ENCODE measurements around the gene PRM3.

The PRM3 gene, protein sequence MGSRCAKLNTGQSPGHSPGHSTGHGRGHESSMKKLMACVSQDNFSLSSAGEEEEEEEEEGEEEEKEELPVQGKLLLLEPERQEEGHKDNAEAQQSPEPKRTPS

DNA sequence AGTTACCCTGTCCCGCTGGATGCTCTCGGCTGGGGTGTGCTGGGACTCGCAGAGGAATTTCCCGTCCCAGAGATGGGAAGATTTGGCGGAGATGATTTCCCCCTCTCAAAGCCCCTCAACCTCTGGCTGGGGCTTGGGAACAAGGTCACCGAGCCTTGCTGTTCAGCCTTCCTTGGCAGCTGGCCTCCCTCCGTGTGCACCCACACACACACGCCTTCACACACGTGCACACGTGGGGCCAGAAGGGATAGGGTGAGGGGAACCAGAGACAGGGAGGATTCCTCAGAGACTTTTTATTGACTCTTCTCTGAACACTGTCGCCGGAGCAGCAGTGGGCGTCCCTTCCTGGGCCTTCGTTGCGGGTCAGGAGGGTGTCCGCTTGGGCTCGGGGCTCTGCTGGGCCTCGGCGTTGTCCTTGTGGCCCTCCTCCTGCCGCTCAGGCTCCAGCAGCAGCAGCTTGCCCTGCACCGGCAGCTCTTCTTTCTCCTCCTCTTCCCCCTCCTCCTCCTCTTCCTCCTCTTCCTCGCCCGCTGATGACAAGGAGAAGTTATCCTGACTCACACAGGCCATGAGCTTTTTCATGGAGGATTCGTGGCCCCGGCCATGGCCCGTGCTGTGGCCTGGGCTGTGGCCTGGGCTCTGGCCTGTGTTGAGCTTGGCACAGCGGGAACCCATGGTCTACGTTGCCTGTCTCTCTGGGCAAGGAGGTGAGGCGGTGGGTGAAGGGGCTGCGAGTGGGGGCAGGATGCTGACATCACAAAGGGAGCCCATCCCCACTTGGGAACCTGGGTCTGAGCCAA lies at the start of gene PRM3:
Gene PRM3, minus strand, starts transcription at position 709 of the 800 bp plus-strand sequence. Its CDS starts 34 bp downstream, at position 675.
- DNase-seq, result no peak

DNA sequence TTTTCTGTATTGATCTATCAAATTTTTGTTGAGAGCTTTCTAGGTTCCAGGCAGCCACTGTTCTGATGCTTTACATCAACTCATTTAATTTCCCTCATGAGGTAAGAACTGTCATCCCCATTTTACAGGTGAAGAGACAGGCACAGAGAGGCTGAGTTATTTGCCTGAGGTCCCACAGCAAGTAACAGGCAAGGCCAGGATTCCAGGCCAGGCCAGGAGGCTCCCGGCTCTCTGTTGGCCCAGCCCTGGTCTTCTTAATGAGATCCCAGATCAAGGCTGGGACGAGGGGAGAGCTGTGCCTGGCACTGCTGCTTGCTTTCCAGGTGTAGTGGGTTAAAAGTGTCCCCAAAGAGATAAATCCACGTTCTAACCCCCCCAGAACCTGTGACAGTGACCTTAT lies 49.4 kb upstream of the PRM3 start:
- no peak for DNase-seq

DNA sequence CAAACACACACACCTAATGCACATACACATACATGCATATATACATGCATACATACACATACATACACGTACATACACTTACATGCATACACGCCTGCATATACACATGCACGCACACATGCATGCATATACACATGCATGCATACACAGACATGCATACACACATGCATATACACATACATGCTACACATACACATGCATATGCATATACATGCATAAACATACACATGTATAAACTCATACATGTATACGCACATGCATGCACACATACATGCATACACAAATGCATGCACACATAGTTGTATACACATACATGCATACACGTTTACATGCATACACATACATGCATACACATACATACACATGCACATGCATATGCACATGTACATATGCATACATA lies 48.2 kb upstream of the PRM3 start:
- no peak for DNase-seq

DNA sequence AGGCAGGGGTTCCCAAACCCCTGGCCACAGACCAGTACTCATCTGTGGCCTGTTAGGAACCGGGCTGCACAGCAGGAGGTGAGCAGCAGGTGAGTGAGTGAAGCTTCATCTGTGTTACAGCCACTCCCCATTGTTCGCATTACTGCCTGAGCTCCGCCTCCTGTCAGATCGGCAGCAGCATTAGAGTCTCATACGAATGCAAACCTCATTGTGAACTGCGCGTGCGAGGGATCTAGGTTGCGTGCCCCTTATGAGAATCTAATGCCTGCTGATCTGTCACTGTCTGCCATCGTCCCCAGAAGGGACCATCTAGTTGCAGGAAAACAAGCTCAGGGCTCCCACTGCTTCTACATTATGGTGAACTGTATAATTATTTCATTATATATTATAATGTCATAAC lies 46.7 kb upstream of the PRM3 start:
- DNase-seq, result peak; percentile 47

DNA sequence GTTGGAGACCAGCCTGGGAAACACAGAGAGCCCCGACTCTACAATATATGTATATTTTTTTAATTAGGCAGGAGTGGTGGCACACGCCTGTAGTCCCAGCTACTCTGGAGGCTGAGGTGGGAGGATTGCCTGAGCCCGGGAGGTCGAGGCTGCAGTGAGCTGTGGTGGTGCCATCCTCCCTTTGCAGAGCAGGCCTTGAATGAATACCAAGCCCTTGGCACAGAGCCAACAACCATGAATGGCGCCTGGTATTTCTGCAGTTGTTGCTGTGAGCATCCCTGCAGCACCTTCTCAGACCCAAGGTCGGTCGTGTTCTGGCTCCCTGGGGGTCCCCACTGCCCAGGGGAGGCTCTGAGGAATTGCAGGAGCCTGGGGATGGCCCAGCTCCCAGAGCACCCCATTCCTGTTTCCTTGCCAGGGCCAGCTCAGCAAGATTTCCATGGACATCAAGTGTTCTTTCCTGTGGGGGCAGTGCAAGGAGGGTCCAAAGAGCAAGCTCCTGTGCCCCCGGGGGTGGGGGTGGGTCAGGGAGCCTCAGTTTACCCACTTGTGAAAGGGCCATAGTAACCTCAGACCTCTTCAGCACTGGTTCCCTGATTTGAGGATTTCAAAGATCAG lies 46.2 kb upstream of the PRM3 start:
- peak; percentile 60 for DNase-seq

DNA sequence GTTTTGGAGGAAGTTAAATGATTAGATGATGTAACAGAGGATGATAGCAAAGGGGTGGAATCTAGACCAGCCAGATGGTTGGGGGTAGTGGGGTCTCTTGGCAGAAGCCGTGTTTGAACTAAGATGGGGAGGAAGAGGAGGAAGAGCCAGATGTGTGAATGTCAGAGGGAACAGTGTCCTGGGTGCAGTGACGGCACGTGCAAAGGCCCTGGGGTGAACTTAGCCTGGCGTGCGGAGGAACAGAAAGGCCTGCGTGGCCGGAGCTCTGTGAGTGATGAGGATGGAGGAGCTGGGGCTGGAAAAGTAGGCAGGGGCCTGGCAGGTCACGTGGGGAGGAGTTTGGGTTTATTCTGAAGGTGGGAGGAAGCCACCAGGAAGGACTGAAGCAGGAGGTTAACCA lies 45.4 kb upstream of the PRM3 start:
- no peak for DNase-seq

DNA sequence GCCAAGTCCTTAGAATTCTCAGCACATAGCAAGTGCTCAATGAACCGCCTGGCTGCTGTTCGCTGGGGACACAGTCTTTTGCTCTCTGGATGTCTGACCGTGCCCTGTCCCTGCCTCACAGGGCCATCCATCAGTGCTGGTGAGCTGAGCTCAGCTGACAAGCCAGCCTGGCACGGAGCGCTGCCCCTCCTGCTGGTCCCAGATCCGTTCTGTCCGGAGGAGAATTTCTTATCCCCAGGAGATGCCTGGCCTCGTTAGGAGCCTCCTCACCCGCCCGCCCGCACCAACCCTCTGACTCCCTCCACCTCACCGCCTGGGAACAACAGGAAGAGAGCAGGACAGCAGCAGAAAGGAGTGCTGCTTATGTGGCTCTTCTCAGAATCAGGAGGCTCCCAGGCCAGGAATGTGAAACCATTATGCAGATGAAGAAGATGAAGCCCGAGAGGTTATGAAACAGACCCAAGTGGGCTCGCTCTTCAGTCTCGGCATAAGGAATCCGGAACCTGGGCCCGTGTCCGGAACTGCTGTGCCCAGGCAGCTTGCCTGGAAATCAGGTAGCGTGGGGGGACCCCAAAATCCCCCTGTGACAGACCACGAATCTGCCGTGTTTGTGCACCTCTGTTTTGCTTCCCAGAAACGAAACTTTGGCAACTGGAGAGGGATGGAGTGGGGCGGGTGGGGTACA lies 43.0 kb upstream of the PRM3 start:
- no peak for DNase-seq

DNA sequence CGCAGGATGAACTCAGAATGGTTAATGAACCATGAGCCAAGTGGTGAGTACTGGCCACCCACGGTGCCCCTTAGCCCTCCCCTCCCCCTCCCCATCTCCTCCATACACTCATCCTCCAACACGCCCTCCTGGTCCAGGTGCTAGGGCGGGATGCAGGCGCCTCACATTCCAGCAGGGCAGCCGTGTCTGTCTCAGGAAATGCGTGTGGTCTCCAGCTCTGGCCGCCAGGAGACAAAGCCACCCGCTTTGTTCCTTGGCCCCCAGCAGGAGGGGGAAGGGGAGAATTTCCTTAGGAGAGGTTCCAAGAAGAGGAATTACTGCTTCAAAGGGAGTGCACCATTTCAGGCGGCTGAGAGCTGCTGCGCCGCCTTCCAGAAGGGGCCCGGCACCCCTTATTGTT lies 42.1 kb upstream of the PRM3 start:
- no peak for DNase-seq

DNA sequence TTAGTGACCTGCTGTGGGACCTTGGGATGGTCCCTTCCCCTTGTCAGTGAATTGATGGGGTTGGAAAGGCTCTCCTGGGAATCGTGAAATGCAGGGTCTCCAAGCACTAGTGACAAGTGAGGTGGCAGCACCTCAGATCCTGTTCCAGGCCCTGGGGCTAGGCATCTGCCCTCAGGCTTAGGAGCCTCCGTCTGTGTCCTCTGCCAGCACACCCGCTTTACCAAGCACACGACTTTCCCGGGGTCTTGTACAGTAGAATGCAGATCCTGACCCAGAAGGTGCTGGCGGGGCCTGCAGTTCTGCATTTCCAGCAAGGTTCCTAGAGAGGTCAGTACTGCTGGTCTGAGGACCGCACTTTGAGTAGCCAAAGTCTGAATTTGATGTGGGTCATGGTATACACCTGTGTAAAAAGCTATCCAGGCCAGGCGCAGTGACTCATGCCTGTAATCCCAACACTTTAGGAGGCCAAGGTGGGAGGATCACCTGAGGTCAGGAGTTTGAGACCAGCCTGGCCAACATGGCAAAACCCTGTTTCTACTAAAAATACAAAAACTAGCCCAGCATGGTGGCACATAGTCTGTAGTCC lies 41.0 kb upstream of the PRM3 start:
- no peak for DNase-seq

DNA sequence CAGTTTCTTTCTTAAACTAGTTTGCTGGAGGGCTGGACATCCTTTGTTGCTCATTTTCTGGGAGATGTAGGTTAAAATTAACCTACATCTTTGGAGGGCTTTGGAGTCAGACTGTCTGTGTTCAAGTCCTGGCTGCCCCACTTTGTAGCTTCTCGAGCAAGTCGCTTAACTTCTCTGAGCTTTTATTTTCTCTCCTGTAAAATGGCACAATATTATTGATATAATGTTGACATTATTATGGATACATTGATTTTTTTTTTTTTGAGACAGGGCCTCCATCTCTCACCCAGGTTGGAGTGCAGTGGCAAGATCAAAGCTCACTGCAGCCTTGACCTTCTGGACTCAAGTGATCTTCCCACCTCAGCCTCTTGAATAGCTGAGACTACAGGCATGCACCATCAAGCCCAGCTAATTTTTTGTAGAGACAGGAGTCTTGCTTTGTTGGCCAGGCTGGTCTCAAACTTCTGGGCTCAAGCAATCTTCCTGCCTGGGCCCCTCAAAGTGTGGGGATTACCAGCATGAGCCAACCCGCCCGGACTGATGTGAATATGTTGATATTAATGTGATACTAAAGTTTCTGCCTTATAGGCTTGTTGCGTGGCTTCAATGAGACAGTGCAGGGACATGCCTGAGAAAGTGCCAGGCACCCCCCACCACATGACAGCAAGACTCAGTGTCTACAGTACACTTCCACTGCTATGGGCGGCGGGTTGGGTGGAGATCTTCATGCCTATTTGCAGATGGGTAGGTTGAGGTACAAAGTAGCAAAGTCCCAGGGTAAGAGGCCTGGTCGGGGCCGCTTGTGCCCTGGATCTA lies 40.3 kb upstream of the PRM3 start:
- no peak for DNase-seq

DNA sequence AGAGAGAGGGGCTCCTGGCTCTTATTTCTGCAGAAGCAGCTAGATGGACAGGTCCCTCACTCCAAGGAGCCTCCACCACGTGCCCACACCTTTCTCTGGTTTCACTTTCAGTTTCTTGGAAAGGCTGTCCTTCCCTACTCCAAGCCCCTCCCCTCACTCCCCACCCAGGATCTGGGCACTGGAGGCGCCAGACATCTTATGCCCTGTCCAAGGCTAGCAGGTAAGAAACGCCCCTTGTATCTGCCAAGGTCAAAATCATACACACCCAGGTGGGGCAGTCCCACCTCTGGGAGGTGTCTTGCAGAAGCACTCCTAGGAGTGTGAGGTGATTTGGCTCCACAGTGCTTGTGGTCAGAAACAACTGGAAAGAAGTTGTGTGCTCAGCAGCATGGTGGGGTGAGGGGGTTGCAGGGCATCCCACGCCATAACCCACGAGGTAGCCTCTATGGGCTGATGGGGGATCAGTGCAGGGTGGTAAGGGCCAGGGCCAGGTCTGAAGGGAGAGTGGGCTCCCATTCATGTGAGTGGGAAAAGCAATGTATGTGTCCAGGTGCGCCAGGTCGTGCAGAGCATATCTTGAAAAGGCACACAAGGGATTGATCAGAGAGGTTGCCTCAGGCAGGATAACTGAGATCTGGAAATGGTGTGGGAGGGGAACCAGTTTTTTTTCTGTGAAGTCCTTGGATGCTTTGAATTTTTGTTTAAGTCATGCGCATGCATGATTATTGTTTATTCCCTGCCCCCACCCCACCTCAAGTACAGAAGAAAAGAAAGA lies 39.5 kb upstream of the PRM3 start:
- peak; percentile 41 for DNase-seq

DNA sequence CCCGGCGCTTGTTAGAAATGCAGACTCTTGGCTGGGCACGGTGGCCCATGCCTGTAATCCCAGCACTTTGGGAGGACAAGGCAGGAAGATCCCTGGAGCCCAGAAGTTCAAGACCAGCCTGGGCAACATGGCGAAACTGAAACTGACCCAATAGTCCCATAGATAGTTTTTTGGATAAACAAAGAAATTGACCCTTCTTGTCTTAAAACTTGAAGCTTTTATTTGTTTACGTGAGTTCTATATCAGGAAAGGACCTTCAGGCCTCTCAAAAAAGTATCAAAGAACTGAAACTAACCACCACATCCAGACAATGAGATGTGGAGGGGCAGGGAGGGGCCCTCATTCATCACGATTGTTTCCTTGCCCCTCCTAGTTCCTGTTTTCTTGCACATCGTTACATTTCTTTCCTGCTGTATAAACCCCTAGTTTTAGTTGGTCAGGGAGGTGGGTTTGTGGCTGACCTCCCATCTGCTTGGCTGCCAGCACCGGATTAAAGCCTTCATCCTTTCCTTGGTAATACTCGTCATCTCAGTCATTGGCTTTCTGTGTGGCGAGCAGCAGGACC lies 37.6 kb upstream of the PRM3 start:
- DNase-seq, result no peak

DNA sequence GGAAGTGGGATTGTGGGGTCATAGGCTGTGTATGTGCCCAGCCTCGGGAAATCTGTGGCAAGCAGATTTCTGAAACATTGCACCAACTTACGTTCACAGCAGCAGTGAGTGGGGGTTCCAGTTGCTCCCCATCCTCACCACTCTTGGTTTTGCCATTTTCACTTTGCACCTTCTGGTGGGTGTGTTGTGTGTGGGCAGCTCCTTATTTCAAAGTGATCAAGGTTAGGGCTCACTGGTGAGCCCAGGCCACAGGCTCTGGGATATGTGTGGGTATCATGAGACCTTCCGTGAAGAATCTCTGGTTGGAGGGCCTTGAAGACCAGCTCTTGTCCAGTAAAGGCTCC lies 37.2 kb upstream of the PRM3 start:
- no peak for DNase-seq

DNA sequence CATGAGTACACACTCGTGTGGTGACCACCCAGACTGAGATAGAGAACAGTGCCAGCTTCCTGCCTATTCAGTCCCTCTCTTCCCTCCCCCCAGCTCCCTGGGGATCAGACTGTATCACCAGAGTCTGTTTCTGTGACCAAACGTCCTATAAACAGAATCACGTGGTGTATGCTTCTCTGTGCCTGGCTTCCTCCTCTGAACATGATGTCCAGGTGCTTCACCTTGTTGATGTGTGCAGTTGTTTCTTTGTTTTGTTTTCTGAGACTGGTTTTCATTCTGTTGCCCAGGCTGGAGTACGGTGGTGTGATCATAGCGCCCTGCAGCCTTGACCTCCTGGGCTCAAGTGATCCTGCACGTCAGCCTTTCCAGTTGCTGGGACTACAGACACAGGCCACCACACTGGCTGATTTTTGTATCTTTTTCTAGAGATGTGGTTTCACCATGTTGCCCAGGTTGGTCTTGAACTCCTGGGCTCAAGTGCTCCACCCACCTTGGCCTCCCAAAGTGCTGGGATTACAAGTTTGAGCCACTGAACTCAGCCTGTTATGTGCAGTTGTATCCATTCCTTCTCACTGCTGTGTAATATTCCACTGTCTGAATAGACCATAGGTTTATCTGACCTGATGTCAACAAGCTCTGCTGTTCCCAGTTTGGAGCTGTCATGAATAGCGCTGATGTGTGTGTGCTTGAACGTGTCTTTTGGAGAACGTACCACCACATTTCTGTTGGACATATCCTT lies 36.6 kb upstream of the PRM3 start:
- peak; percentile 61 for DNase-seq

DNA sequence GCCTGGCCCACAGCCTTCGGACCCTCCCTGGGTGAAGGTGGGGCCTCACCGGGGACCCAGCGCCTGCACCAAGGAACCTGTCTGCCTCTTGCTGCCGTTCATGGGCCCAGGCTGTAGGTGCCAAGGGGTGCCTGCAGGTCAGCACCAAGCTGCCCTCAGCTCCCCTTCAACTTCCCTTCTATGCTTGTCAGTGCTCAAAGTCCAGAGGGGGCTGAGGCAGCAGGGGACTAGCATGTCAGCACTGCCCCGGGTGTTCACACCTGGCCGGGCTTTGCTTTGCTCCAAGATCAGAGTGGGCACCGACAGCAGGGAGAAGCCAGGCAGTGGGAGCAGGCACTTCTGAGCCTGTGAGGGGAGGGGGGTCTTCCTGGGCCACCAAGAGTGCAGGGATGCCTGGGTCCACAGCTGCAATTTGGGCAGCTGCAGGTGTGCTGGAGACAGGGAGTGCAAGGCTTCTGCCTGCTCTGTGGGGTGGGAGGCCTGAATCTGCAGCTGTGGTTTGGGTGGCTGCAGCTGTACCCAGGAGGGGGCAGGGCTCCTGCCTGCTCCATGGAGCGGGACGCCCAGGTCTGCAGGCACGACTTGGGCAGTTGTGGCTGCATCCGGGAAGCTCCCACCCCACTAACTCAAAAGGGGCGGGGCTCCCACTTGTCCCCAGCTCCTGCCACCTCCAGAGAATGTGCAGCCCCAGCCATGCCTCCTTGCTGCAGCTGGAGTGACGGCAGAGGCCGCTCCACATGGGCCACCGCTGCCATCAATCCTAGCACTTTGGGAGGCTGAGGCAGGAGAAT lies 35.3 kb upstream of the PRM3 start:
- DNase-seq, result no peak

DNA sequence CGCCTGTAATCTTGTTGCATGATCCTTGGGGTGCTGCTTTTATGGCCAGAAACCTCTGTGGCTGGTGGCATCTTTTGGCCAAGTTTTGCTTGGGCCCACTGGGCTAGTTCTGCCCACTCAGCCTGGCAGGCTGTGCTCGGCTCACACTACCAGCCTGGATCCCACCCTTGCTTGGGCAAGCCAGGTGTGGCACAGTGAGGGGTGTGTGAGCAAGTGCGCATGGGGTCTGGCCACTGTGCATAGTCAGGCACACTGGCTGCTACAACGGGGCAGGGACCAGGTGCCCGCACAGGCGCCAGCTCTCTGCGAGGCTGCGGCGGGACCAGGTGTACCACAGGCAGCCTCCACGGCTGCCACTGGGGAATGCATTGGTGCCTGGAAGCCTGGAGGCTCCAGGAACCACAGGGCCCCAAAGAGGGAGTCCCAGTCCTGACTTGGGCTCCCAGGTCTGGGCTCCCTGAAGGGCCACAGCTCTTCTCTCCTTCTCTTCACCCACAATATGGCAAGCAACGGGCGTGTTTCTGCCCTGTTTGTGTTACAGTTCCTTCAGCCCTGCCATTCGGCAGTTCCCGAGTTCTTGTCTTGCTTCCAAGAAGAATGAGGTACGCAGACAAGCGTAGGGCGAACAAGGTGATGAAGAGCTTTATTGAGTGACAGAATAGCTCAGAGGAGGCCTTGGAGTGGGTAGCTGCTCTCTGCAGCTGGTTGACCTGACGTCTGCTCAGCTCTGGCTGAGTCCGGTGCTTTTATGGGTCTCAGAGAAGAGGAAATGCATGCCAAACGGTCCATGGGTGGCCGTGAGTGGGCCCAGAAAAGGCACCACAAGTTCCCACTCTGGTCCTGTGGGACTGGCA lies 34.4 kb upstream of the PRM3 start:
- no peak for DNase-seq

DNA sequence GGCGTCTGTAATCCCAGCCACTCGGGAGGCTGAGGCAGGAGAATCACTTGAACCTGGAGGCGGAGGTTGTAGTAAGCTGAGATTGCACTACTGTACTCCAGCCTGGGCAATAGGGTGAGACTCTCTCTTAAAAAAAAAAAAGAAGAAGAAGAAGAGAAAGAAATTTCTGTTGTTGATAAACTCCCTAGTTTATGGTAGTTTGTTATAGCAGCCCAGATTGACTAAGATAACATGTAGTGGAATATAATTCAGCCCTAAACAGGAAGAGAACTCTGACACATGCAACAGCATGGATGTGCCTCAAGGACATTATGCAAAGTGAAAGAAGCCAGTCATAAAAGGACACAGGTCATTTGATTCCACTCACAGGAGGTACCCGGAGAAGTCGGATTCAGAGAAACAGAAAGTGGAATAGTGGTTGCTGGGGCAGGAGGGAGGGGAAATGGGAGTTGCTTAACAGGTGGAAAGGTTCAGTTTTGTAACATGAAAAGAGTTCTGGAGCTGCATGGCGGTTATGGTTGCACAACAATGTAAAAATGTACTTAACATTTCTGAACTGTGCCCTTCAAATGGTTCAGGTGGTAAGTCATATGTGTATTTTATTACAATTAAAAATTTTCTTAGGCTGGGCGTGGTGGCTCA lies 33.7 kb upstream of the PRM3 start:
- no peak for DNase-seq

DNA sequence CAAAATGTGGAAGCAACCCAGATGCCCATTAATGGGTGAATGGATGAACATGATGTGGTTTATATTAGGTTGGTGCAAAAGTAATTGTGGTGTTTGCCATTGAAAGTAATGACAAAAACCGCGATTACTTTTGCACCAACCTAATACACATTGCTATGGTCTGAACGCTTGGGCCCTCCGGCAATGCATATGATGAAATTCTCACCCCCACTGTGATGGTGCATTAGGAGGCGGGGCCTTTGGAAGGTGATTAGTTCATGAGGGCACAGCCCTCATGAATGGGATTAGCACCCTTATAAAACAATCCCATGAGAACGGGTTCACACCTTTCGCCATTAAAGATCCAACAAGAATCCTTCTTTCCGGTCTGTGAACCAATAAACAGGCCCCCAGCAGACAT lies 33.0 kb upstream of the PRM3 start:
- no peak for DNase-seq
